HG03521 (cell line): ENCODE data around the gene TREH.
A peak's percentile ranks its signal among the peaks of the same experiment; 100 is the strongest.

Source experiments
- ATAC-seq: cut with Tn5 transposase; IDR thresholded peaks from one replicate; pipeline ENCODE4 v1.9.1; 2021; ENCODE audit warnings: mild to moderate bottlenecking, moderate library complexity; ENCODE audit not compliant: unreplicated experiment

TREH gene

GRCh38 chr11:118671254-118671653, 8.2 kb downstream of the TREH start:
- no peak for ATAC-seq

- no peak for ATAC-seq
Observed at GRCh38 chr11:118670063-118670462, 9.4 kb downstream of the TREH start.

DNA sequence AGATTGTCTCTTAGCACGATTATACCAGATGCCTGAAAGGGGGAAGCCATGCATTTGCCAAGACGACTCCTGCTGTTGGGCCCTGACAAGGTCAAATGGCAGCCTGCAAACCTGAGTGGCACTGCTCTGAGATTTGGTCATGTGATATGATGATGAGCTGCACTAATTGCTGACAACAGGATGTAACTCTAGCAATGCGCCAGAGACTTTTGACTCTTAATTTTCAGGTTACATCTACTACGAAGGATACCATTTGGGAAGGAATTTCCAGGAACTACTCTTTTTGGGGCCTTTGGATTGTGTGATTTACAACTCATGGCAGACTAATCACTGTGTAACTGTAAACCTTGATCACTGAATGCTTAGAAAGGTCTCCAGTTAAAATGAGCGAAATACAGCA, 13.1 kb downstream of the TREH start:
- ATAC-seq = no peak

DNA sequence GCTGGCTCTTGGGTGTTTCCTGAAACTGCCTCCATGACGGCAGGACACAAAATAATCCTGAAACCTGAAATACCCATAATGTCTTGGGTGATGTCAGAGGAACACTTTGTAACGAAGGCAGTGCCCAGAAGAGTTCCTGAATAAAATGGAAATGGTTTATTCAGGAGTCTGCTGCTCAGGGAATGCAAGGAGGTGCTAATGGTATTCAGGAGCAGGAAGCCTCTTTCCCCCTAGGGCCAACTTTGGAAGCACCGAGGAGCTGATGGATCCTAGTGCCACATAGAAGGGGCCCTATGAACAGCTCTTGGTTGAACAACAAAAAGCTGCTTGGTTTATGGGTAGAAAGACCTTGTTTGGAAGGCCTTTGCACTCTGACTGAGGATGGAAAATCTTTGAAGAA, 15.5 kb downstream of the TREH start:
- no peak for ATAC-seq

- no peak for ATAC-seq
Observed at GRCh38 chr11:118663381-118663780, 16.1 kb downstream of the TREH start.

GRCh38 chr11:118662401-118663271, 16.8 kb downstream of the TREH start:
- no peak for ATAC-seq

- ATAC-seq = no peak
Observed at GRCh38 chr11:118661425-118662301, 17.8 kb downstream of the TREH start.

- no peak for ATAC-seq
Observed at GRCh38 chr11:118660681-118661424, 18.6 kb downstream of the TREH start.

- no peak for ATAC-seq
Observed at GRCh38 chr11:118659953-118660680, 19.3 kb downstream of the TREH start.

- ATAC-seq = peak; percentile 82
Observed at GRCh38 chr11:118659314-118659952, 20.0 kb downstream of the TREH start.

GRCh38 chr11:118658429-118659313, 20.8 kb downstream of the TREH start:
- no peak for ATAC-seq

- ATAC-seq = no peak
Observed at GRCh38 chr11:118657709-118658428, 21.6 kb downstream of the TREH start.

DNA sequence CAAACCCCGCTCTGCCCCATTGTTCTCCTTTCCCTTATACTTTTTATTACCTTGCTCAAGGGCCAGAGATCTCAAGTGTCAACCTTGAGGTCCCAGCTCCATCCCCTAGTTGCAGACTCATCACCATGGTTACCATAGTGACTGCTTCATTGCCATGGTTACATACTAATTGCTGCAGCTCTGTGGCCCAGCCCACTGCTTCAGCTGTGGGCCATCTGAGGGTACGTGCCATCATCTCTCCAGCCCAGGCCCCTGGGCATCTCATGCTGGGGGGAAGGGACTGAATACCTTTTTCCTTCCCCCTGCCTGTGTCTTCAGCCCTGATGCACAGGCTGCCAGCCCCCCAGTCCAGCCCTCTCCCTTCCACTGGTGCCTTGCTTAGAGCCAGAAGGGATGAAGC, 22.2 kb downstream of the TREH start:
- no peak for ATAC-seq

DNA sequence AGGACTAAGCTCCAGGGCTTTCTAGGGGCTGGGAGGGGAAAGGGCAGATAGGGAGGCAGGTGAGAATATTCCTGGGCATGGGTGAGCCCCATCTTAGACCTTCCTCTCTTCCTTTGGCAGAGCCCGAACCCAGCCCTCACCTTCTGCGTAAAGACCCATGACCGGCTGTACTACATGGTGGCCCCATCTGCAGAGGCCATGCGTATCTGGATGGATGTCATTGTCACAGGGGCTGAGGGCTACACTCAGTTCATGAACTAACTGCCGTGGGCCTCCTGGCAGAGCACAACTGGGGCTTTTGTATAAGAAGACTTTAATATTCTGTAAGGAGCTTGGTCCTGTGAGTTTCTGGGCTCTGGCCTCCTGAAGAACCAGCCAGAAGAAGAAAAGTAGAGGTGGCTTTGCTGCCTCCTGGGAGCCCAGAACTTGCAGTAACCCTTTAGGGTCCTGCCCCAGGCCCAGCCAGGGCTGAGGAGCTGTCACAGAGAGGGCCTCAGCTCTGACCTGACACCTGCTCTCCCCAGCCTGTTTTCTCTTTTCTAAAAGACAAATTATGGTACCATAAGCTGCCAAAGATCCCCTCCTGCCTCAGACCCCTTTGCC, 22.8 kb downstream of the TREH start:
- no peak for ATAC-seq

- no peak for ATAC-seq
Observed at GRCh38 chr11:118655486-118656190, 23.8 kb downstream of the TREH start.

- no peak for ATAC-seq
Observed at GRCh38 chr11:118653684-118654390, 25.6 kb downstream of the TREH start.

- ATAC-seq = no peak
Observed at GRCh38 chr11:118652681-118653181, 26.7 kb downstream of the TREH start.
